MG63 (cell line): ENCODE measurements around the gene TNF. TPM values are rescaled to one million over a fixed set of nuclear protein-coding genes. Genes with fewer than 3 reads are reported as not detected.

ENCODE experiments used
- DNase-seq: peaks from one replicate; pipeline ENCODE4 v3.0.0-alpha.2; 2020
- H3K27me3 ChIP-seq: fragments of 250-450 bp; sonication (Bioruptor Pico); 2 replicates; pipeline ENCODE4 v1.5.1; 2020; ENCODE audit warnings: mild to moderate bottlenecking, moderate library complexity
- H3K36me3 ChIP-seq: fragments of 250-450 bp; sonication (Bioruptor Pico); 2 replicates; pipeline ENCODE4 v1.5.1; 2020; ENCODE audit warnings: mild to moderate bottlenecking, moderate library complexity
- H3K4me3 ChIP-seq: fragments of 250-450 bp; sonication (Bioruptor Pico); 2 replicates; pipeline ENCODE4 v1.5.1; 2020; ENCODE audit warnings: mild to moderate bottlenecking, moderate library complexity
- H3K9me3 ChIP-seq: fragments of 250-450 bp; sonication (Bioruptor Pico); 2 replicates; pipeline ENCODE4 v1.5.1; 2020; ENCODE audit warnings: mild to moderate bottlenecking, moderate library complexity
- total RNA-seq: library from RNA; depleted of rRNA; stranded (reverse); fragments of >200 nt; shearing (Covaris generic); gene quantifications from 2 replicates; pipeline ENCODE4 v1.2.3, GENCODE V29; 2014; ENCODE audit warnings: low replicate concordance

TNF gene
- total RNA-seq, 1 experiment from 2014 or later, result not detected

DNA sequence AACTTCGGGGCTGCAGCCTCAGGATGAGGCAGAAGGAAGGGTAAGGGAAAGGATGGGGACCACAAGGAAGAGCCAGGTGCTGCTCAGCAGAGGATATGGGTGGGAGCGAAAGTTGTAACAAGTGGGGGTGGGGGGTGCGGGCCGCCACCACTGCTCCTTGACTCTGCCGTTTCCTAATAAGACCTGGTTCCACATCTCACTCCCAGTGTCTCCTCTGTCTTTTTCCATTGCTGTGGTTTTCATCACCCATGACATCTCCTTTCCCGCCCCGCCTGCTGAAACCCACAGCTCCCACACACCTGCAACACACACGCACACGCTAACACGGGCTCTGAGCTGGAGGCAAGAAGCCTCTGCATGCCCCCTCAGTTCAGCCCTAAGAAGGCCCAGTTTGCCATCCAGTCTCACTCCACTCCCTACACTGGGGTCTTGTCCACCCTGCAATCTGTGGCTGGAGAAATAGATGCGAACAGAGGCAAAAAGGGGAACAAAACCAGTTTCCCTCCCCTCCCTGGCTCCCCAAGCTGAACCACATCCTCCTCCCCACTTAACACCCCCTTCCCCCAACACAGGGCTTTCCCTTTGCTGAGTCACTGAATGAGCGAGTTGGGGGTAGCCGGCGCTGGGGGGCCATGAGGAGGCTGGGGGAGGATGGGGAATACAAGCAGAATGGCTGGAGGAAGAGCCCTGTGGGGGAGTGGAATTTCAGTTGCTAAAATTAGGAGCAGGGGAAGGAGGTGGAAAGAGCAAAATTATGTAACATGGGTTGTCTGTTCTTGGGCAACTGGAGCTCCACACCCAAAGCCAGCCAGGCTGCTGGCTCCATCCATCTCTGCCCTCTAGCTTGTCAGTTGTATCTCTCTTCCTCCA lies 16.5 kb upstream of the TNF start:
- no peak for DNase-seq
- no peaks in the 10 kb centered on the region for H3K9me3 ChIP-seq

GRCh38 chr6:31559606-31559957 lies 15.8 kb upstream of the TNF start:
- H3K27me3 ChIP-seq, result no peaks in the 10 kb centered on the region
- H3K9me3 ChIP-seq, result no peaks in the 10 kb centered on the region
- DNase-seq, result no peak
- no peak overlapping the region for H3K4me3 ChIP-seq
- peaks cover 7% of the 10 kb centered on the region for H3K36me3 ChIP-seq

More for the DNA sequence above, 16.5 kb upstream of the TNF start:
- Histone ChIP-seq H3K27me3 (no peaks in the 10 kb centered on the region), H3K4me3 (no peak overlapping the region), H3K36me3 (peaks cover 7% of the 10 kb centered on the region)

DNA sequence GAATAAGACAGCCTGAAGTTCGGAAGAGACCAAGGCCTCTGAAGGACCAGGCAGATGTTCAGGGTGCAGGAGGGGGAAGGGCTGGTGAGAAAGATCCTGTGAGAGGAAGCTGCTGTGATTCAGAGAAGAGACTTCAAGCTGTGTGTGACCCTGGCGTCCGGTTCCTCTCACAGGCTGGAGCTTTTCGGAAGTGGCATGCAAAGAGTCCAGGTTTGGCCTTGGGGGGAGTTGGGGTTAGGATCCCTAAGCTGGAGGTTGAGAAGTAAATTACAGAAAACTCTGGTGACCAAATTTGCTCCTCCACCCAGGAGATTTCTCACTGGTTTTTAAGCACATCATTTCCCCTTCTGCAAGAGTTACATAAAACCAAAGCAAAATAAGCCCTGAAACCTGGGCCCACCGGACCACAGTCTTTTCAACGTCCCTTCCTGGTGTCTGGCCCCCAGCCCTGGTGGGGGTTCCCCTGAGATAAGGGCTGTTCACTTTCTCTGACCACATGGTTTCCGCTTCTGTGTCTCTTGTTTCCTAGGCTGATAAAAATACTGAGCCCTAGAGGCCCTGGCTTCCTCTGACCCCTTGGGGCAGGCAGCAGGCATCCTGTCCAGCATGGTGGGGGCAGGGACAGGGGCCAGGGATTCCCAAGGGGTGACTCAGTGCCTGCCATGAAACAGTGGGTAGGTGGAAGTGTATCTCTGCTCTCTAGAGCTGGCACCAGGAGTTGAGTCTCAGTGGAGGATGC lies 15.2 kb upstream of the TNF start:
- Histone ChIP-seq H3K9me3 (no peaks in the 10 kb centered on the region), H3K27me3 (no peaks in the 10 kb centered on the region), H3K4me3 (no peak overlapping the region), H3K36me3 (peaks cover 7% of the 10 kb centered on the region)
- peak; percentile 85 for DNase-seq

GRCh38 chr6:31560697-31561058 lies 14.7 kb upstream of the TNF start:
- Histone ChIP-seq H3K27me3 (no peaks in the 10 kb centered on the region), H3K4me3 (no peak overlapping the region), H3K36me3 (peaks cover 7% of the 10 kb centered on the region), H3K9me3 (no peaks in the 10 kb centered on the region)
- DNase-seq, result no peak

DNA sequence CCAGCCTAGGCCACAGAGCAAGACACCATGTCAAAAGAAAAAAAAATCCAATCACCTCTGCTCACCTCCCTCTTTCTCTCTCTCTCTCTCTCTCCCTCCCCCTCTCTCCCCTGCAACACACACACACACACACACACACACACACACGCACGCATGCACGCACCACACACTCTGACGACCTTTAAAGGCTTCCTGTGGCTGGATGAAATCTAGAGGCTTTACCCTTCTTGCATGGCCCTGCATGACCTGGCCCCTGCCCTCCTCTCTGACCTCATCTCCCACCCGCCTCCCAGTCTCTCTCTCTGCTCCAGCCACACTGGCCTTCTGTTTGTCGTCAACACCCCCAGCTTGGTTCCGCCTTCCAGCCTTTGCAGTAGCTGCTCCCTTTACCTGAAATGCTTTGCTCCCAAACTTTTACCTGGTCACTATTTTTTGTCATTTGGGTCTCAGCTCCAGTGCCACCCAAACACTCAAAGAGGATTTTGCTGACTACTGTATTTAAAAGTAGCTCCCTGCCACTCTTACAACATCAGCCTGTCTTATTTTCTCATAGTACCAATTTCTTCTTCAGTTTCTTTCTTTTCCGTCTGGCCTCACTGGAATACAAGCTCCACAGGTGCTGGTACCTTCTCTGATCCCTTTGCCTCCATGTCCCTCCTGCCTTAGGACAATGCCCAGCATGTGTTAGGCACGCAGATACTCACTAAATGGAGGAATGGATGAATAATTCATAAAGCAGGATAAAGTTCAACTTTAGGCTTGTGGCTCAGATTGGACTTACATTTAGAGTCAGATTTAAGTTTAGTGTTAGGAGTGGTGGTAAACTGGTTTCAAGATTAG lies 7.6 kb upstream of the TNF start:
- DNase-seq, result no peak
- Histone ChIP-seq H3K9me3 (no peaks in the 10 kb centered on the region), H3K4me3 (no peak overlapping the region), H3K27me3 (no peaks in the 10 kb centered on the region), H3K36me3 (no peaks in the 10 kb centered on the region)

GRCh38 chr6:31568537-31568961 lies 6.8 kb upstream of the TNF start:
- Histone ChIP-seq H3K9me3 (no peaks in the 10 kb centered on the region), H3K27me3 (no peaks in the 10 kb centered on the region), H3K36me3 (no peaks in the 10 kb centered on the region), H3K4me3 (no peak overlapping the region)
- DNase-seq, result no peak

GRCh38 chr6:31569861-31570536 lies 5.4 kb upstream of the TNF start:
- H3K36me3 ChIP-seq, result no peaks in the 10 kb centered on the region
- DNase-seq, result no peak
- H3K4me3 ChIP-seq, result no peak overlapping the region
- no peaks in the 10 kb centered on the region for H3K9me3 ChIP-seq
- H3K27me3 ChIP-seq, result no peaks in the 10 kb centered on the region

DNA sequence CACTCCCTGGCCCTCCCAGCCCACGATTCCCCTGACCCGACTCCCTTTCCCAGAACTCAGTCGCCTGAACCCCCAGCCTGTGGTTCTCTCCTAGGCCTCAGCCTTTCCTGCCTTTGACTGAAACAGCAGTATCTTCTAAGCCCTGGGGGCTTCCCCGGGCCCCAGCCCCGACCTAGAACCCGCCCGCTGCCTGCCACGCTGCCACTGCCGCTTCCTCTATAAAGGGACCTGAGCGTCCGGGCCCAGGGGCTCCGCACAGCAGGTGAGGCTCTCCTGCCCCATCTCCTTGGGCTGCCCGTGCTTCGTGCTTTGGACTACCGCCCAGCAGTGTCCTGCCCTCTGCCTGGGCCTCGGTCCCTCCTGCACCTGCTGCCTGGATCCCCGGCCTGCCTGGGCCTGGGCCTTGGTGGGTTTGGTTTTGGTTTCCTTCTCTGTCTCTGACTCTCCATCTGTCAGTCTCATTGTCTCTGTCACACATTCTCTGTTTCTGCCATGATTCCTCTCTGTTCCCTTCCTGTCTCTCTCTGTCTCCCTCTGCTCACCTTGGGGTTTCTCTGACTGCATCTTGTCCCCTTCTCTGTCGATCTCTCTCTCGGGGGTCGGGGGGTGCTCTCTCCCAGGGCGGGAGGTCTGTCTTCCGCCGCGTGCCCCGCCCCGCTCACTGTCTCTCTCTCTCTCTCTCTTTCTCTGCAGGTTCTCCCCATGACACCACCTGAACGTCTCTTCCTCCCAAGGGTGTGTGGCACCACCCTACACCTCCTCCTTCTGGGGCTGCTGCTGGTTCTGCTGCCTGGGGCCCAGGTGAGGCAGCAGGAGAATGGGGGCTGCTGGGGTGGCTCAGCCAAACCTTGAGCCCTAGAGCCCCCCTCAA lies 3.1 kb upstream of the TNF start, which contains the start of gene LTA:
LTA (plus strand) TSS at position 249 of the 871 bp plus-strand sequence; CDS start at position 703, 454 bp downstream.
- no peaks in the 10 kb centered on the region for H3K27me3 ChIP-seq
- H3K4me3 ChIP-seq, result no peak within 1 kb of the TSS
- H3K36me3 ChIP-seq, result no peaks in the 10 kb centered on the region
- H3K9me3 ChIP-seq, result no peaks in the 10 kb centered on the region
- DNase-seq, result no peak

GRCh38 chr6:31573239-31574105 lies 1.9 kb upstream of the TNF start:
- Histone ChIP-seq H3K9me3 (no peaks in the 10 kb centered on the region), H3K27me3 (no peaks in the 10 kb centered on the region), H3K36me3 (no peaks in the 10 kb centered on the region), H3K4me3 (no peak overlapping the region)
- no peak for DNase-seq

GRCh38 chr6:31574106-31575061 lies 981 bp upstream of the TNF start:
- Histone ChIP-seq H3K4me3 (no peak overlapping the region), H3K36me3 (no peaks in the 10 kb centered on the region), H3K27me3 (no peaks in the 10 kb centered on the region), H3K9me3 (no peaks in the 10 kb centered on the region)
- no peak for DNase-seq

DNA sequence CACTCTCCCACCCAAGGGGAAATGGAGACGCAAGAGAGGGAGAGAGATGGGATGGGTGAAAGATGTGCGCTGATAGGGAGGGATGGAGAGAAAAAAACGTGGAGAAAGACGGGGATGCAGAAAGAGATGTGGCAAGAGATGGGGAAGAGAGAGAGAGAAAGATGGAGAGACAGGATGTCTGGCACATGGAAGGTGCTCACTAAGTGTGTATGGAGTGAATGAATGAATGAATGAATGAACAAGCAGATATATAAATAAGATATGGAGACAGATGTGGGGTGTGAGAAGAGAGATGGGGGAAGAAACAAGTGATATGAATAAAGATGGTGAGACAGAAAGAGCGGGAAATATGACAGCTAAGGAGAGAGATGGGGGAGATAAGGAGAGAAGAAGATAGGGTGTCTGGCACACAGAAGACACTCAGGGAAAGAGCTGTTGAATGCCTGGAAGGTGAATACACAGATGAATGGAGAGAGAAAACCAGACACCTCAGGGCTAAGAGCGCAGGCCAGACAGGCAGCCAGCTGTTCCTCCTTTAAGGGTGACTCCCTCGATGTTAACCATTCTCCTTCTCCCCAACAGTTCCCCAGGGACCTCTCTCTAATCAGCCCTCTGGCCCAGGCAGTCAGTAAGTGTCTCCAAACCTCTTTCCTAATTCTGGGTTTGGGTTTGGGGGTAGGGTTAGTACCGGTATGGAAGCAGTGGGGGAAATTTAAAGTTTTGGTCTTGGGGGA lies 754 bp downstream of the TNF start:
- no peak overlapping the region for H3K4me3 ChIP-seq
- no peaks in the 10 kb centered on the region for H3K27me3 ChIP-seq
- no peaks in the 10 kb centered on the region for H3K9me3 ChIP-seq
- DNase-seq, result no peak
- no peaks in the 10 kb centered on the region for H3K36me3 ChIP-seq

DNA sequence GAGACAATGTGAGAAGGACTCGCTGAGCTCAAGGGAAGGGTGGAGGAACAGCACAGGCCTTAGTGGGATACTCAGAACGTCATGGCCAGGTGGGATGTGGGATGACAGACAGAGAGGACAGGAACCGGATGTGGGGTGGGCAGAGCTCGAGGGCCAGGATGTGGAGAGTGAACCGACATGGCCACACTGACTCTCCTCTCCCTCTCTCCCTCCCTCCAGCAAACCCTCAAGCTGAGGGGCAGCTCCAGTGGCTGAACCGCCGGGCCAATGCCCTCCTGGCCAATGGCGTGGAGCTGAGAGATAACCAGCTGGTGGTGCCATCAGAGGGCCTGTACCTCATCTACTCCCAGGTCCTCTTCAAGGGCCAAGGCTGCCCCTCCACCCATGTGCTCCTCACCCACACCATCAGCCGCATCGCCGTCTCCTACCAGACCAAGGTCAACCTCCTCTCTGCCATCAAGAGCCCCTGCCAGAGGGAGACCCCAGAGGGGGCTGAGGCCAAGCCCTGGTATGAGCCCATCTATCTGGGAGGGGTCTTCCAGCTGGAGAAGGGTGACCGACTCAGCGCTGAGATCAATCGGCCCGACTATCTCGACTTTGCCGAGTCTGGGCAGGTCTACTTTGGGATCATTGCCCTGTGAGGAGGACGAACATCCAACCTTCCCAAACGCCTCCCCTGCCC lies 1.7 kb downstream of the TNF start:
- no peaks in the 10 kb centered on the region for H3K27me3 ChIP-seq
- no peak for DNase-seq

DNA sequence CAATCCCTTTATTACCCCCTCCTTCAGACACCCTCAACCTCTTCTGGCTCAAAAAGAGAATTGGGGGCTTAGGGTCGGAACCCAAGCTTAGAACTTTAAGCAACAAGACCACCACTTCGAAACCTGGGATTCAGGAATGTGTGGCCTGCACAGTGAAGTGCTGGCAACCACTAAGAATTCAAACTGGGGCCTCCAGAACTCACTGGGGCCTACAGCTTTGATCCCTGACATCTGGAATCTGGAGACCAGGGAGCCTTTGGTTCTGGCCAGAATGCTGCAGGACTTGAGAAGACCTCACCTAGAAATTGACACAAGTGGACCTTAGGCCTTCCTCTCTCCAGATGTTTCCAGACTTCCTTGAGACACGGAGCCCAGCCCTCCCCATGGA lies 2.2 kb downstream of the TNF start:
- Histone ChIP-seq H3K9me3 (no peaks in the 10 kb centered on the region), H3K27me3 (no peaks in the 10 kb centered on the region), H3K36me3 (no peaks in the 10 kb centered on the region), H3K4me3 (no peak overlapping the region)
- DNase-seq, result no peak

More for the DNA sequence above, 1.7 kb downstream of the TNF start:
- no peak overlapping the region for H3K4me3 ChIP-seq
- H3K9me3 ChIP-seq, result no peaks in the 10 kb centered on the region
- H3K36me3 ChIP-seq, result no peaks in the 10 kb centered on the region
